Kidney epithelial cell (primary cell): Measurements from ENCODE around the gene RHEB. TPM values are rescaled to one million over a fixed set of nuclear protein-coding genes. Genes with fewer than 3 reads are reported as not detected.

ENCODE experiments used
- DNase-seq: peaks from one replicate; pipeline ENCODE4 v3.0.0-alpha.2; 2010; ENCODE audit warnings: low read depth
- H3K27me3 ChIP-seq: 2 replicates; pipeline ENCODE4 v1.6.0; 2011; ENCODE audit warnings: low read length; ENCODE audit not compliant: control insufficient read depth, insufficient read depth
- H3K36me3 ChIP-seq: 2 replicates; pipeline ENCODE4 v1.5.1; 2011; ENCODE audit warnings: low read length; ENCODE audit not compliant: control insufficient read depth, insufficient read depth
- H3K4me3 ChIP-seq: 2 replicates; pipeline ENCODE4 v1.5.1; 2011; ENCODE audit warnings: low read depth, mild to moderate bottlenecking, control low read depth, low read length
- total RNA-seq: library from RNA; depleted of rRNA; stranded (reverse); fragments of >200 nt; gene quantifications from 2 replicates; pipeline ENCODE4 v1.2.3, GENCODE V29; 2015
- TF ChIP-seq, protein P1 (sequence below): IDR thresholded peaks from 2 replicates; pipeline ENCODE4 v1.5.1; 2011; ENCODE audit warnings: mild to moderate bottlenecking, moderate library complexity, low read length, control low read depth, inconsistent platforms; ENCODE audit not compliant: insufficient read depth, poor library complexity, severe bottlenecking

RHEB gene
- total RNA-seq, 1 donor from 2014 or later: 139 TPM

GRCh38 chr7:151431281-151431767, 88.4 kb downstream of the RHEB start:
- H3K27me3 ChIP-seq: peaks cover 3% of the 10 kb centered on the region
- H3K4me3 ChIP-seq: no peak overlapping the region
- no peaks in the 10 kb centered on the region for H3K36me3 ChIP-seq
- no peak for DNase-seq
- TF ChIP-seq, protein P1, sequence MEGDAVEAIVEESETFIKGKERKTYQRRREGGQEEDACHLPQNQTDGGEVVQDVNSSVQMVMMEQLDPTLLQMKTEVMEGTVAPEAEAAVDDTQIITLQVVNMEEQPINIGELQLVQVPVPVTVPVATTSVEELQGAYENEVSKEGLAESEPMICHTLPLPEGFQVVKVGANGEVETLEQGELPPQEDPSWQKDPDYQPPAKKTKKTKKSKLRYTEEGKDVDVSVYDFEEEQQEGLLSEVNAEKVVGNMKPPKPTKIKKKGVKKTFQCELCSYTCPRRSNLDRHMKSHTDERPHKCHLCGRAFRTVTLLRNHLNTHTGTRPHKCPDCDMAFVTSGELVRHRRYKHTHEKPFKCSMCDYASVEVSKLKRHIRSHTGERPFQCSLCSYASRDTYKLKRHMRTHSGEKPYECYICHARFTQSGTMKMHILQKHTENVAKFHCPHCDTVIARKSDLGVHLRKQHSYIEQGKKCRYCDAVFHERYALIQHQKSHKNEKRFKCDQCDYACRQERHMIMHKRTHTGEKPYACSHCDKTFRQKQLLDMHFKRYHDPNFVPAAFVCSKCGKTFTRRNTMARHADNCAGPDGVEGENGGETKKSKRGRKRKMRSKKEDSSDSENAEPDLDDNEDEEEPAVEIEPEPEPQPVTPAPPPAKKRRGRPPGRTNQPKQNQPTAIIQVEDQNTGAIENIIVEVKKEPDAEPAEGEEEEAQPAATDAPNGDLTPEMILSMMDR: no peak

- TF ChIP-seq, protein P1: no peak
- peaks cover 3% of the 10 kb centered on the region for H3K27me3 ChIP-seq
- H3K4me3 ChIP-seq: no peak overlapping the region
- DNase-seq: no peak
- H3K36me3 ChIP-seq: no peaks in the 10 kb centered on the region
These were observed 89.1 kb downstream of the RHEB start for GRCh38 chr7:151430391-151431205.

- no peak for DNase-seq
- Histone ChIP-seq H3K4me3 (no peak overlapping the region), H3K36me3 (no peaks in the 10 kb centered on the region), H3K27me3 (peaks cover 3% of the 10 kb centered on the region)
- TF ChIP-seq, protein P1: no peak
These were observed 89.9 kb downstream of the RHEB start for GRCh38 chr7:151429560-151430331.

DNA sequence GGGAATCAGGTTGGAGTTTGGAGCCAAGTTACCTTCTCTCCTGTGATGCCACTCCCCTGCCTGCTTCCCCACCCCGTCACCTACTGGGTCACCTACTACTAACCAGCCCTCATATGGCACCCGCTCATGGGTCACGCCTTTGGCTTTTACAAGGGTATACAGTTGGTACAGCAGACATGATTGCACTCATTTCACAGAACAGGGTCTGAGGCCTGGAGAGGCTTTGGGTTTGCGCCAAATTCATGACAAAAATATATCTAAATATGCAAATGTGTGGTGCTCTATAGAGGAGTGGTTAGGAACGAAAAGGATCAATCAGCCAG, 90.5 kb downstream of the RHEB start:
- Histone ChIP-seq H3K4me3 (no peak overlapping the region), H3K36me3 (no peaks in the 10 kb centered on the region), H3K27me3 (peaks cover 3% of the 10 kb centered on the region)
- DNase-seq: no peak
- TF ChIP-seq, protein P1: no peak

- DNase-seq: no peak
- TF ChIP-seq, protein P1: no peak
These were observed 91.1 kb downstream of the RHEB start for GRCh38 chr7:151428378-151429236.

More at GRCh38 chr7:151428378-151429236, 91.1 kb downstream of the RHEB start:
- H3K4me3 ChIP-seq: no peak overlapping the region
- H3K27me3 ChIP-seq: peaks cover 3% of the 10 kb centered on the region
- no peaks in the 10 kb centered on the region for H3K36me3 ChIP-seq
